Colonic mucosa (tissue), 4 donors: ENCODE measurements around the gene C1orf226. TPM values are rescaled to one million over a fixed set of nuclear protein-coding genes. Genes with fewer than 3 reads are reported as not detected.
A peak's percentile ranks its signal among the peaks of the same experiment; 100 is the strongest.

ENCODE experiments used
- DNase-seq: peaks from one replicate; pipeline ENCODE4 v3.0.0-alpha.2; 2020
- H3K27ac ChIP-seq: fragments of 200-600 bp; one replicate; pipeline ENCODE4 v1.8.0; 2021
- H3K27me3 ChIP-seq: fragments of 200-600 bp; one replicate; pipeline ENCODE4 v1.8.0; 2021
- H3K36me3 ChIP-seq: fragments of 200-600 bp; one replicate; pipeline ENCODE4 v1.8.0; 2021
- H3K4me1 ChIP-seq: fragments of 200-600 bp; one replicate; pipeline ENCODE4 v1.8.0; 2021; ENCODE audit warnings: mild to moderate bottlenecking
- H3K4me3 ChIP-seq: fragments of 200-600 bp; one replicate; pipeline ENCODE4 v1.8.0; 2021
- H3K9ac ChIP-seq, 2 donors: one replicate each; pipeline ENCODE4 v1.7.0; 2013; ENCODE audit warnings: control low read depth in 2 of 2, low read depth in 2 of 2, low read length in 2 of 2
- H3K9me3 ChIP-seq: fragments of 200-600 bp; one replicate; pipeline ENCODE4 v1.8.0; 2021
- intact Hi-C: fragments of 100-400 bp; cut with DNase I; formaldehyde crosslinking; loops from one replicate; pipeline ENCODE4 v1.14.1; 2022
- total RNA-seq, 2 donors: library from RNA; stranded (reverse); fragmentation: NEBNext Ultra II Directional in 1 of 2; extraction: Animal tissue kit (Norgen Biotek cat#: 25700) in 1 of 2; gene quantifications; one replicate each; pipeline ENCODE4 v1.2.1, GENCODE V29; 2021
- TF ChIP-seq, protein P1 (sequence below): fragments of 200-600 bp; IDR thresholded peaks from one replicate; pipeline ENCODE4 v1.8.0; 2022; ENCODE audit warnings: antibody characterized with exemption, mild to moderate bottlenecking
- donor health status: healthy.
- donor health status: DM: no; HTN: no; CAD: no.
- donor health status: DM: no; HTN: no; CAD: no.

C1orf226 gene
- total RNA-seq, 2 donors from 2014 or later, result 26.9 to 54.0 TPM

DNA sequence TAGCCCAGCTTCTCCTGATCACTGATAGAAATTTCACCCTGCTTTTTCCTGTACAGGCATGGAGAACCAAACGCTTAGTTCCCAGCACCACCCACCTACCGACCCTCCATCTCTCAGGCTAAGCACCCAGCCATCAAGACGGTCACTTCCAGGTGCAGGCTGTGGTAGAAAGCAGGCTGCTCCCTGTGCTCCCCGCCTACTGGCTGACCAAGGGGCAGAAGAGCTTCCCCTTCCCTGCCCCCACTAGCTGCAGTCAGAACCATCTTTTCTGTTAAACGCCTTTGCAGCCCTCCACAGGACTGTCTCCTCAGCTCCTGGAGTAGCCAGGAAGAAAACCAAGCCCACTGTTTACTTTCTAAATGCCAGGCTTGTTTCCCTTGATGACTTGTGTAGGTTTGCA lies 27.8 kb upstream of the C1orf226 start:
- Histone ChIP-seq H3K27ac (no peak overlapping the region), H3K4me1 (no peaks in the 10 kb centered on the region), H3K9ac (no peak overlapping the region), H3K36me3 (no peaks in the 10 kb centered on the region), H3K9me3 (no peaks in the 10 kb centered on the region), H3K4me3 (no peak overlapping the region), H3K27me3 (no peaks in the 10 kb centered on the region)
- no peak for DNase-seq
- TF ChIP-seq, protein P1, sequence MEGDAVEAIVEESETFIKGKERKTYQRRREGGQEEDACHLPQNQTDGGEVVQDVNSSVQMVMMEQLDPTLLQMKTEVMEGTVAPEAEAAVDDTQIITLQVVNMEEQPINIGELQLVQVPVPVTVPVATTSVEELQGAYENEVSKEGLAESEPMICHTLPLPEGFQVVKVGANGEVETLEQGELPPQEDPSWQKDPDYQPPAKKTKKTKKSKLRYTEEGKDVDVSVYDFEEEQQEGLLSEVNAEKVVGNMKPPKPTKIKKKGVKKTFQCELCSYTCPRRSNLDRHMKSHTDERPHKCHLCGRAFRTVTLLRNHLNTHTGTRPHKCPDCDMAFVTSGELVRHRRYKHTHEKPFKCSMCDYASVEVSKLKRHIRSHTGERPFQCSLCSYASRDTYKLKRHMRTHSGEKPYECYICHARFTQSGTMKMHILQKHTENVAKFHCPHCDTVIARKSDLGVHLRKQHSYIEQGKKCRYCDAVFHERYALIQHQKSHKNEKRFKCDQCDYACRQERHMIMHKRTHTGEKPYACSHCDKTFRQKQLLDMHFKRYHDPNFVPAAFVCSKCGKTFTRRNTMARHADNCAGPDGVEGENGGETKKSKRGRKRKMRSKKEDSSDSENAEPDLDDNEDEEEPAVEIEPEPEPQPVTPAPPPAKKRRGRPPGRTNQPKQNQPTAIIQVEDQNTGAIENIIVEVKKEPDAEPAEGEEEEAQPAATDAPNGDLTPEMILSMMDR, result no peak
- intact Hi-C loops, result loop anchor here (5.0 kb wide), 1 partner anchor 39 kb away; no protein-coding TSS in a partner anchor

DNA sequence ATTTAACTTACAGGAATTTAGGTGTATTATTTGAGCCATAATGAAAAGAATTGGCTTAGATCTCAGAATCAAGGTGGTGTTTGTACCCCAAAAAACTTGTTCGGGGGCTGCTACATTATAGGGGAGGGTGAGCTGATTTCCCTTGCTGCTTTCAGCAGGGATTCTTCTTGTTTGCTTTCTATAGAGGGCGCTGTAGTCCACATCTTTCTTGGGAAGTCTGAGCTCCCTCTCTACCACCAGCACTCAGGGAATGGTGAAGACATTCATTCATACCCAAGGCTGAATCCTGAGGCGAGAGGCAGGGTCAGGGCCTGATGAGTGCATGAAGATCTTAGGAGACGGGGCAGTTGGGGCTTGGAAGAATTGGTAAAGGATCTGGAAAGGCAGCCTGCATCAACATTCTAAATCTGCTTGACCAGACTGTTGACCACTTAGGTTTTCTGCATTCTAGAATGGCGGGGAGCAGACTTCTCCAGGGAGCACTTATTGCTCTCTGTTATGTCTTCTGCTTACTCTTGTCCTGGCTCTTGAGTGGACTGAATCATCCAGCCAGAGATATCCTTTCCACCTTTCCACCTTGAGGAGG lies 23.8 kb upstream of the C1orf226 start:
- TF ChIP-seq, protein P1, result peak; percentile 57

DNA sequence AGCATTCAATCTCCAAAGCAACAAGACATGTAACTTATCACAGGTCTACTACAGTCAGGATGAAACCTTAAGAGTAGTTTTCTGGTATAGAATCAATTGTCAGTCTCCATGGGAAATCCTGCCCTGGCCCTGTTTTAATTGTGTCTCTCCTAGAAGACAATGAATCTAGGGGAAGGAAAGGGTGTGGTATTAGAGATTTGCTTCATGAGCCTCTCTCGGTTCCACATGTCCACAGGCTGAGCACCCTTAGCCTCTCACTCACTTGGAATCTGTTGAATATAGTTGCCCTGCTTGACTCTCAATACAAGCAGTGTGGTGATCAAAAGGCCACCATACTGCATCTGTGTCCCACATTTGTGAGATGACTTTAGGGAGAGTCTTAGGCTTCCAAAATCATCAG lies 22.6 kb upstream of the C1orf226 start:
- TF ChIP-seq, protein P1, result no peak
- H3K4me1 ChIP-seq, result no peaks in the 10 kb centered on the region
- H3K4me3 ChIP-seq, result no peak overlapping the region
- H3K9ac ChIP-seq, result no peak overlapping the region
- peak overlapping the region; percentile 43 for H3K27ac ChIP-seq
- no peaks in the 10 kb centered on the region for H3K27me3 ChIP-seq
- peak; percentile 7 for DNase-seq
- intact Hi-C loops, result no loop called here
- H3K9me3 ChIP-seq, result no peaks in the 10 kb centered on the region
- H3K36me3 ChIP-seq, result no peaks in the 10 kb centered on the region

More for the DNA sequence above, 23.8 kb upstream of the C1orf226 start:
- Histone ChIP-seq H3K4me1 (no peaks in the 10 kb centered on the region), H3K9ac (no peak overlapping the region), H3K27me3 (no peaks in the 10 kb centered on the region), H3K9me3 (no peaks in the 10 kb centered on the region), H3K4me3 (no peak overlapping the region), H3K27ac (no peak overlapping the region), H3K36me3 (no peaks in the 10 kb centered on the region)
- intact Hi-C loops, result no loop called here
- DNase-seq, result peak; percentile 57

DNA sequence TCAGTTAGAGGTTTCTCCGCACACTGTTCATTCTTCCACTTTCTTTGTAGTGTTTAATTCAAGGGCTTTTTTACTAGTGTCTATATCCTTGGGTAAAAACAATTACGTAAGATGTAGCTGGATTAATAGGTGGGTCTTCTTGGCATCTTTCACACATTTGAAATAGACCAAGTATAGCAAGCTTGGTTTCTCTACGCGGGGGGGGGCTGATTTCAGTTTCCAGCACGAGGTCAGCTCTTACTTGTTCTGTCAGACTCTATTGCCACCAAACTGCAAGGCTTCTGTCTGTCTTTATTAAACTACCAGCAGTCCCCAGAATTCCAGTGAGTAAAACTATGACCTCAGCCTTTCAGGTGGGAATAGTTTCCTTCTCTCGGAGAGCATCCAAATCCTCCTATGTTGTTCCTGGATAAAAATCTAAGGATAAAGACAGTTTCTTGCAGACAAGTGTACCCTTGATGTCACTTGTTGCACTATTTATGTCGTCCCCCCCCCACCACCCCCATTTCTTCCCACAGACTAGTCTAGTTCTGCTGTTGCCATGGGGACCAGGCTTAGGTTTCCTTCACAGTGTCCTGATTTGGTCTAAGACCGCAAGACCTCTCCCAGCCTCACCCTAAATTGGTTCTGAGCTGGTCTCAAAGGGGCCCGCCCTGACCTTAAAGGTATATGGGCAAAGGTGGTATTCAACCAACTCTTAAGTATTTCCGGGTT lies 21.8 kb upstream of the C1orf226 start:
- H3K27me3 ChIP-seq, result no peaks in the 10 kb centered on the region
- H3K9ac ChIP-seq, result no peak overlapping the region
- TF ChIP-seq, protein P1, result no peak
- intact Hi-C loops, result no loop called here
- peak overlapping the region; percentile 43 for H3K27ac ChIP-seq
- no peaks in the 10 kb centered on the region for H3K36me3 ChIP-seq
- peak; percentile 14 for DNase-seq
- no peaks in the 10 kb centered on the region for H3K4me1 ChIP-seq
- H3K9me3 ChIP-seq, result no peaks in the 10 kb centered on the region
- H3K4me3 ChIP-seq, result no peak overlapping the region

DNA sequence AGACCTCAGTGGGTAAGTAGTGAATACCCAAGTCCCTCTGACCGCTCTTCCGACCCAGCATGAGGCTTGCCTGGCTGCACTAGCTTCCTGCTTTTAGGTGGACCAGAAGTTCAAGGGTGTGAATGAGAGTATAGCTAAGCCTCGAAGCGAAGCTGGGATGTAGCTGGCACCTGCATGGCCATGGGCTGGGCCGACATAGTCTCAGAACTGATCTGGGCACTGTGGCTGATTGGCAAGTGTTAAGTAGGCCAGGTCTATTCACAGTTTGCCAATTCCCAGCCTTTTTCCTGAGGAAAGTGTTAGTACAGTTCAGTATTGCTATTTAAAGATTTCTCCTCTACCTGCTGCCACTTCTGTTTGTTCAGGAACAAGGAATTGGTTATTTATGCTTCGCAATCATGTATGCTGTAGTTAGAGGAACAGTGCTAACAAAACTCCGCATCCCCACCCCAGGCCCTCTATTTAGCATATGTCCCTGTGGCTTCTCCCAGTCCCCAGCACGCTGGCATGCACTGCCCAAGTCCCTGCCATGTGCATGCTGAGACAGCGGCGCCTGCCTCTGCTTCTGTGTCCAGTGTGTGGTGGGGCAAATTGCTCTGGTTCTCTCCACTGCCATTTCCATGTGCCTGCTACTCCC lies 21.2 kb upstream of the C1orf226 start:
- TF ChIP-seq, protein P1, result no peak
- no peak overlapping the region for H3K9ac ChIP-seq
- H3K27ac ChIP-seq, result peak overlapping the region; percentile 43
- H3K9me3 ChIP-seq, result no peaks in the 10 kb centered on the region
- H3K27me3 ChIP-seq, result no peaks in the 10 kb centered on the region
- H3K36me3 ChIP-seq, result no peaks in the 10 kb centered on the region
- DNase-seq, result peak; percentile 44
- peak overlapping the region; percentile 1 for H3K4me3 ChIP-seq
- intact Hi-C loops, result no loop called here
- no peaks in the 10 kb centered on the region for H3K4me1 ChIP-seq
